H9 (cell line): Measurements from ENCODE around the gene RGR. TPM values are rescaled to one million over a fixed set of nuclear protein-coding genes. Genes with fewer than 3 reads are reported as not detected.

Experiments used
- DNase-seq: peaks from one replicate; pipeline ENCODE4 v3.0.0-alpha.2; 2017
- H2AFZ ChIP-seq: one replicate; pipeline ENCODE4 v1.6.1; 2013; ENCODE audit warnings: mild to moderate bottlenecking, low read length, control low read depth, moderate library complexity
- H2AK5ac ChIP-seq: 2 replicates; pipeline ENCODE4 v1.6.1; 2013; ENCODE audit warnings: low read length, control low read depth, mixed read lengths; ENCODE audit not compliant: insufficient read length
- H2BK120ac ChIP-seq: one replicate; pipeline ENCODE4 v1.6.1; 2013; ENCODE audit warnings: low read depth, mild to moderate bottlenecking, low read length, control low read depth, inconsistent platforms; ENCODE audit not compliant: poor library complexity, severe bottlenecking
- H2BK12ac ChIP-seq: 2 replicates; pipeline ENCODE4 v1.6.1; 2013; ENCODE audit warnings: low read length, control low read depth, mixed read lengths, low read depth; ENCODE audit not compliant: insufficient read length
- H2BK15ac ChIP-seq: 2 replicates; pipeline ENCODE4 v1.6.1; 2013; ENCODE audit warnings: low read depth, low read length, control low read depth
- H2BK20ac ChIP-seq: one replicate; pipeline ENCODE4 v1.6.1; 2013; ENCODE audit warnings: low read depth, mild to moderate bottlenecking, low read length, control low read depth, inconsistent platforms; ENCODE audit not compliant: poor library complexity, severe bottlenecking
- H2BK5ac ChIP-seq: 2 replicates; pipeline ENCODE4 v1.6.1; 2013; ENCODE audit warnings: low read length, control low read depth, mixed read lengths; ENCODE audit not compliant: insufficient read length
- H3K14ac ChIP-seq: 2 replicates; pipeline ENCODE4 v1.6.1; 2013; ENCODE audit warnings: low read length, control low read depth; ENCODE audit not compliant: insufficient read depth
- H3K18ac ChIP-seq: 2 replicates; pipeline ENCODE4 v1.6.1; 2013; ENCODE audit warnings: low read depth, mild to moderate bottlenecking, mixed read lengths, low read length, control low read depth; ENCODE audit not compliant: insufficient read length
- H3K23ac ChIP-seq: 2 replicates; pipeline ENCODE4 v1.6.1; 2013; ENCODE audit warnings: low read length, control low read depth, mixed read lengths, low read depth; ENCODE audit not compliant: insufficient read length
- H3K23me2 ChIP-seq: 2 replicates; pipeline ENCODE4 v1.6.1; 2013; ENCODE audit warnings: low read depth, mild to moderate bottlenecking, mixed read lengths, low read length, control low read depth; ENCODE audit not compliant: insufficient read length, poor library complexity, severe bottlenecking
- H3K27ac ChIP-seq: 2 replicates; pipeline ENCODE4 v1.5.1; 2013; ENCODE audit warnings: low read length, control low read depth, mixed read lengths, low read depth; ENCODE audit not compliant: insufficient read length
- H3K27me3 ChIP-seq: 2 replicates; pipeline ENCODE4 v1.6.1; 2013; ENCODE audit warnings: low read length, control low read depth, inconsistent platforms; ENCODE audit not compliant: insufficient read depth
- H3K4ac ChIP-seq: 2 replicates; pipeline ENCODE4 v1.6.1; 2013; ENCODE audit warnings: low read depth, mild to moderate bottlenecking, control low read depth, inconsistent platforms, low read length, moderate library complexity
- H3K4me1 ChIP-seq: 2 replicates; pipeline ENCODE4 v1.6.1; 2013; ENCODE audit warnings: low read length, control low read depth, inconsistent platforms; ENCODE audit not compliant: insufficient read depth
- H3K4me2 ChIP-seq: 2 replicates; pipeline ENCODE4 v1.6.1; 2013; ENCODE audit warnings: low read length, control low read depth, mixed read lengths; ENCODE audit not compliant: insufficient read length, insufficient read depth
- H3K56ac ChIP-seq: 2 replicates; pipeline ENCODE4 v1.6.1; 2013; ENCODE audit warnings: low read depth, mild to moderate bottlenecking, mixed read lengths, low read length, control low read depth; ENCODE audit not compliant: insufficient read length
- H3K79me1 ChIP-seq: 2 replicates; pipeline ENCODE4 v1.6.1; 2013; ENCODE audit warnings: low read depth, mild to moderate bottlenecking, moderate library complexity, low read length, control low read depth, inconsistent platforms; ENCODE audit not compliant: insufficient read depth, poor library complexity, severe bottlenecking
- H3K79me2 ChIP-seq: 2 replicates; pipeline ENCODE4 v1.6.1; 2013; ENCODE audit warnings: low read length, control low read depth, inconsistent platforms; ENCODE audit not compliant: insufficient read depth
- H3K9ac ChIP-seq: 2 replicates; pipeline ENCODE4 v1.6.1; 2013; ENCODE audit warnings: low read length, control low read depth, mixed read lengths; ENCODE audit not compliant: insufficient read length; ENCODE audit errors: extremely low read depth
- H3K9me3 ChIP-seq: one replicate; pipeline ENCODE4 v1.6.1; 2013; ENCODE audit warnings: low read depth, low read length, inconsistent platforms; ENCODE audit not compliant: control insufficient read depth
- H3T11ph ChIP-seq: one replicate; pipeline ENCODE4 v1.6.1; 2013; ENCODE audit warnings: mild to moderate bottlenecking, low read length, control low read depth, inconsistent platforms
- H4K20me1 ChIP-seq: one replicate; pipeline ENCODE4 v1.6.1; 2013; ENCODE audit not compliant: control insufficient read depth, insufficient read length, insufficient read depth
- H4K5ac ChIP-seq: 2 replicates; pipeline ENCODE4 v1.6.1; 2013; ENCODE audit warnings: low read depth, mild to moderate bottlenecking, mixed read lengths, low read length, control low read depth; ENCODE audit not compliant: insufficient read length
- H4K8ac ChIP-seq: replicated peaks from 2 replicates; pipeline ENCODE4 v1.6.1; 2013; ENCODE audit warnings: low read length, control low read depth, mixed read lengths, low read depth; ENCODE audit not compliant: insufficient read length
- H4K91ac ChIP-seq: 2 replicates; pipeline ENCODE4 v1.6.1; 2013; ENCODE audit warnings: low read depth, mild to moderate bottlenecking, moderate library complexity, mixed read lengths, low read length, control low read depth; ENCODE audit not compliant: insufficient read length
- H3K27ac Mint-ChIP-seq, 3 experiments: 2 replicates in 2 of 3; 3 replicates in 1 of 3; pipeline ENCODE4 v1.8.0; 2020 to 2021; ENCODE audit warnings: mixed read lengths in 3 of 3, mild to moderate bottlenecking in 1 of 3, moderate library complexity in 1 of 3
- H3K27me3 Mint-ChIP-seq: 2 replicates; pipeline ENCODE4 v1.8.0; 2021; ENCODE audit warnings: low read depth, mild to moderate bottlenecking, moderate library complexity, mixed read lengths
- H3K36me3 Mint-ChIP-seq, 3 experiments: 2 replicates in 2 of 3; 3 replicates in 1 of 3; pipeline ENCODE4 v1.8.0; 2020 to 2021; ENCODE audit warnings: low read depth in 3 of 3, mixed read lengths in 3 of 3; ENCODE audit not compliant: insufficient read depth in 1 of 3
- H3K4me1 Mint-ChIP-seq, 2 experiments: 2 replicates each; pipeline ENCODE4 v1.8.0; 2020; ENCODE audit warnings: mixed read lengths in 2 of 2
- H3K4me3 Mint-ChIP-seq, 2 experiments: 2 replicates in 1 of 2; 3 replicates in 1 of 2; pipeline ENCODE4 v1.8.0; 2020 to 2021; ENCODE audit warnings: mild to moderate bottlenecking in 2 of 2, mixed read lengths in 2 of 2, moderate library complexity in 1 of 2
- H3K9me3 Mint-ChIP-seq, 2 experiments: 2 replicates in 1 of 2; 3 replicates in 1 of 2; pipeline ENCODE4 v1.8.0; 2020; ENCODE audit warnings: mild to moderate bottlenecking in 2 of 2, mixed read lengths in 2 of 2, moderate library complexity in 1 of 2
- CTCF ChIP-seq: fragments of 200-600 bp; sonication (generic); conservative IDR thresholded peaks from 3 replicates; pipeline ENCODE4 v1.8.0; 2021; ENCODE audit warnings: antibody characterized with exemption, mild to moderate bottlenecking
- WGBS: extraction: QIAGEN DNeasy Blood & Tissue Kit; methylation state at CpG from one replicate; pipeline ENCODE4 v1.1.7; 2013; ENCODE audit warnings: missing lambda C conversion rate, low lambda C conversion rate, mixed read lengths; ENCODE audit not compliant: insufficient read length; ENCODE audit errors: extremely low coverage; 5-methylcytosine and 5-hydroxymethylcytosine counted together
- total RNA-seq: library from RNA; stranded (reverse); gene quantifications from 2 replicates; pipeline ENCODE4 v1.2.1, GENCODE V29; 2021

Gene RGR
- total RNA-seq, 1 experiment from 2014 or later = not detected

GRCh38 chr10:84221916-84222315, 22.9 kb upstream of the RGR start:
- H2BK20ac ChIP-seq = no peak overlapping the region
- no peak overlapping the region for H3K18ac ChIP-seq
- H2BK12ac ChIP-seq = no peak overlapping the region
- H3K56ac ChIP-seq = no peak overlapping the region
- H2AK5ac ChIP-seq = no peak overlapping the region
- Mint-ChIP-seq H3K4me1 (no peaks in the 10 kb centered on the region), H3K27me3 (peaks cover 36% of the 10 kb centered on the region), H3K36me3 (no peaks in the 10 kb centered on the region; a peak in 1 of 7 replicates), H3K9me3 (no peaks in the 10 kb centered on the region), H3K27ac (no peak overlapping the region), H3K4me3 (no peak overlapping the region)
- no peak overlapping the region for H3K4ac ChIP-seq
- no peak overlapping the region for H3K27ac ChIP-seq
- TF ChIP-seq CTCF = no peak
- no peak overlapping the region for H3T11ph ChIP-seq
- H3K4me2 ChIP-seq = no peak overlapping the region
- no CpG with 5 or more reads among the region's 8 CpGs for WGBS
- H2BK120ac ChIP-seq = no peak overlapping the region
- H3K79me1 ChIP-seq = no peaks in the 10 kb centered on the region
- H4K5ac ChIP-seq = no peak overlapping the region
- no peak overlapping the region for H2BK15ac ChIP-seq
- no peak for DNase-seq
- no peaks in the 10 kb centered on the region for H3K79me2 ChIP-seq
- H3K23ac ChIP-seq = no peak overlapping the region
- H4K91ac ChIP-seq = no peak overlapping the region
- H3K9ac ChIP-seq = no peak overlapping the region
- no peaks in the 10 kb centered on the region for H3K23me2 ChIP-seq
- no peaks in the 10 kb centered on the region for H3K9me3 ChIP-seq
- no peak overlapping the region for H2BK5ac ChIP-seq
- no peak overlapping the region for H2AFZ ChIP-seq
- no peaks in the 10 kb centered on the region for H4K20me1 ChIP-seq
- H4K8ac ChIP-seq = no peak overlapping the region
- no peaks in the 10 kb centered on the region for H3K4me1 ChIP-seq
- no peak overlapping the region for H3K14ac ChIP-seq
- H3K27me3 ChIP-seq = no peaks in the 10 kb centered on the region
